Measurements from ENCODE around the gene AKAP7.
"Not testable (repeated sequence)": the region's sequence is repeated elsewhere in the genome, so short reads cannot be mapped to it uniquely, and the experiment has no call there.

AKAP7 gene

DNA sequence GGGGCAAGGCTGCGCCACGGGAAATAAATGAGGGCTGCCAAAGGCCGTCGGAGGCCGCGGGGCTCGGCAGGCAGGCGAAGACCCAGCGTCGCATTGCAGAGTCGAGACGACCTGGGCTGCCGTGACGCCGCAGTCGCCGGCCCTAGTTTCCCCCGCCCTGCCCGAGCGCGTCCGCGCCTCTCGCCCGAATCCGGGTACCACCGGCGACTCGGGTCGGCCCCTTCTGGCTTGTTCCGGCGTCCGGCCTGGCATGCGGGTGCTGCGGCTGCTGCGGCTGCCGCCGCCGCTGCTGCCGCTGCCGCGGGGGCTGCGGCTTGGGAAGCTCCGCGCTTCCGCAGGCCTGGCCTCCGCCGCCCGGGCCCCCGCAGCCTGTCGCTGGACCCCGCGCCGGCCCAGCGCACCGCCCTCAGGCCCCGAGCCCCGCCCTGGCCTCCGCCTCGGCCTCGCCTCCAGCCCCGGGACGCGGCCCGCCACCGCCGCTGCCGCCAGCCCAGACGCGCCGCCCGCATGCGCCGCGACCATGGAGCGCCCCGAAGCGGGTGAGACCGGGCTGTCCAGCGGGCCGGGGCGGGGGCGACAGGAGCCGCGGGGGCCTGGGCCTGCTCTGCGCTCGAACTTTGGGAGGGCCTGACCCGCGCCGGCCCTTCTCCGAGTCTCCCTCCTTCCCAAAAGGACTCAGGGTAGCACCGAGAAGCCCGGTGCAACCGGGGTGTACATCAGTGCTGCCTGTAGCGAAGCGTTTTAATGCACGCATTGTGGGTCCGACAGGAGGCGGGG is at the start of gene AKAP7:
Gene AKAP7, plus strand, starts transcription at position 224 of the 777 bp plus-strand sequence. Its CDS starts 297 bp downstream, at position 521.
- peak; percentile 33 for DNase-seq (ENCODE audit: low read depth)

DNA sequence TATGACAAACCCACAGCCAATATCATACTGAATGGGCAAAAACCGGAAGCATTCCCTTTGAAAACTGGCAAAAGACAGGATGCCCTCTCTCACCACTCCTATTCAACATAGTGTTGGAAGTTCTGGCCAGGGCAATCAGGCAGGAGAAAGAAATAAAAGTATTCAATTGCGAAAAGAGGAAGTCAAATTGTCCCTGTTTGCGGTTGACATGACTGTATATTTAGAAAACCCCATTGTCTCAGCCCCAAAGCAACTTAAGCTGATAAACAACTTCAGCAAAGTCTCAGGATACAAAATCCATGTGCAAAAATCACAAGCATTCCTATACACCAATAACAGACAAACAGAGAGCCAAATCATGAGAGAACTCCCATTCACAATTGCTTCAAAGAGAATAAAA is 44.9 kb upstream of the AKAP7 start:
- DNase-seq (ENCODE audit: low read depth): not testable (repeated sequence)

DNA sequence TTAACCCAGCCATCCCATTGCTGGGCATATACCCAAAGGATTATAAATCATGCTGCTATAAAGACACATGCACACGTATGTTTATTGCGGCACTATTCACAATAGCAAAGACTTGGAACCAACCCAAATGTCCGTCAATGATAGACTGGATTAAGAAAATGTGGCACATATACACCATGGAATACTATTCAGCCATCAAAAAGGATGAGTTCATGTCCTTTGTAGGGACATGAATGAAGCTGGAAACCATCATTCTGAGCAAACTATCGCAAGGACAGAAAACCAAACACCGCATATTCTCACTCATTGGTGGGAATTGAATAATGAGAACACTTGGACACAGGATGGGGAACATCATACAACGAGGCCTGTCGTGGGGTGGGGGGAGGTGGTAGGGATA is 43.3 kb upstream of the AKAP7 start:
- DNase-seq (ENCODE audit: low read depth): not testable (repeated sequence)

DNA sequence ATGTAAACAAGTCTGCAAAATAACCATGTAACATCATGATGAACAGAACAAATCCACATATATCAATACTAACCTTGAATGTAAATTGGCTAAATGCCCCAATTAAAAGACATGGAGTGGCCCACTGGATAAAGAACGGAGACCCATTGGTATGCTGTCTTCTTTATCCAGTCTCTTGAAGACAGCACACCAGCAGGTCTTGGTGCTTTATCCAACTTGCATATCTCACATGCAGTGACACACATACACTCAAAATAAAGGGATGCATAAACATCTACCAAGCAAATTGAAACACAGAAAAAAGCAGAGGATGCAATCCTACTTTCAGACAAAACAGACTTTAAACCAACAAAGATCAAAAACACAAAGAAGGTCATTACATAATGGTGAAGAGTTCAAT is 41.9 kb upstream of the AKAP7 start:
- DNase-seq (ENCODE audit: low read depth): no peak

GRCh38 chr6:131096786-131097185 is 38.5 kb upstream of the AKAP7 start:
- no peak for DNase-seq (ENCODE audit: low read depth)

GRCh38 chr6:131101911-131102680 is 33.2 kb upstream of the AKAP7 start:
- DNase-seq (ENCODE audit: low read depth): no peak

- no peak for DNase-seq (ENCODE audit: low read depth)
These were observed 32.0 kb upstream of the AKAP7 start for GRCh38 chr6:131103296-131103695.

- DNase-seq (ENCODE audit: low read depth): no peak
These were observed 31.4 kb upstream of the AKAP7 start for GRCh38 chr6:131103901-131104300.

- no peak for DNase-seq (ENCODE audit: low read depth)
These were observed 28.1 kb upstream of the AKAP7 start for GRCh38 chr6:131107151-131107550.

GRCh38 chr6:131112249-131112648 is 23.0 kb upstream of the AKAP7 start:
- no peak for DNase-seq (ENCODE audit: low read depth)

DNA sequence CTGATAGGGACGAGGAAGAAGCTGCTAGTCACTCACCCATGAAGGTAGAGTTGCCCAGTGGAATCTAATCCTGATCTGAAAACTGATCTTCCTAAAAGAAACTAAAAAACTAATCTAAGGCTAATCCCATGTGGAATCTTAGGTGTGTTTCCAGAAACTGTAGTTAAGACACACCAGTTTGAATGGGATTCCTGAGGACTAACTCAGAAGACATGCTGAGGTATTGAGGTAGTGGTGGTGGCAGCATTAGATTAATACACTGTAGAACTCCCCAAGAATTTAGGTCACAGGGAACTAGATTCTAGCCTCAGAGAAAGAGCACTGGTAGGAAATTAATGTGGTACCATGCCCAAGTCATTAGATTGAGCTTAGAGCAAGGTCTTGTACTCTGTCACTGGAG is 19.6 kb upstream of the AKAP7 start:
- DNase-seq (ENCODE audit: low read depth): no peak

DNA sequence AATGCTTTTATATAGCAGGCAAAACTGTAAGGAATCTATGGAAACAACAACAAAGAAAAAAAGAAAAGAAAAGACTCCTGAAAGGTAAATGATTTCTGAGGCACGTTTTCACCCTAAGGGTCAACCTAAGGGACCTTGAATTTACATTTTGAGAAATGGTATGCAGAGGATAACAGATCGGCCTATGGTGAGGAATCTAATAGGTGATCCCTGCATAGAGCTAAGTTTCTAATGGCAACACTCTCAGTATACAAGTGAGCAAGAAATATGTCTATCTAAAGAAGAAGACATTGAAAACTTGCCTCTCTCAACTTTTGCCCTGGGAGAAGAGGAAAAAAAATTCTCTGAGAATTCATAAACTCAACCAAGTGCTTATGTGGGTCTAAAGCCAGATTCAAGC is 18.9 kb upstream of the AKAP7 start:
- no peak for DNase-seq (ENCODE audit: low read depth)

DNA sequence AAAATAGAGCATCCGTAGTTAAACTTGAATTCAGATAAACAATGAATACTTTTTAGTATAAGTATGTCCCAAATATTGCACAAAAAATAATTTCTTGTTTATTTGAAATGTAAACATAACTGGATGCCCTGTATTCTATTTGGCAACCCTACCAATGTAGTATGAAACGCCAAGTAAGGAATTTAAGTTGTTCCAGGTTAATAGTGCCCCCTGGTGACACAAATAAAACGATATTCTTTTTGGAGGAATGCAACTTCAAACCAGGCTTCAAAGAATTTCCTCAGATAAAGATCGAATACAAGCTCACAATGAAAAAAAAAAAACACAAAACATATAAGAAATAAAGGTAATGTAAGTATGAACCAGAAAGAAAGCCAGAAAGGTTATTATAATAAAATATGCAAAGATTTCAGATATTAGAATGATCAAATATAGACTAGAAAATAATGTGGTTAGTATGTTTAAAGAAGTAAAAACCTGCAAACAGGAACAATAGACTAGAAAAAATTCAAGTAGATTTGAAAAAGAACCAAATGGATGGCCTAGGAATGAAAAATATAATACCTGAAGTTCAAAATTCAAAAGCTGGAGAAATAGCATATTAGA is 18.4 kb upstream of the AKAP7 start:
- DNase-seq (ENCODE audit: low read depth): no peak

- no peak for DNase-seq (ENCODE audit: low read depth)
These were observed 17.4 kb upstream of the AKAP7 start for GRCh38 chr6:131117878-131118277.

DNA sequence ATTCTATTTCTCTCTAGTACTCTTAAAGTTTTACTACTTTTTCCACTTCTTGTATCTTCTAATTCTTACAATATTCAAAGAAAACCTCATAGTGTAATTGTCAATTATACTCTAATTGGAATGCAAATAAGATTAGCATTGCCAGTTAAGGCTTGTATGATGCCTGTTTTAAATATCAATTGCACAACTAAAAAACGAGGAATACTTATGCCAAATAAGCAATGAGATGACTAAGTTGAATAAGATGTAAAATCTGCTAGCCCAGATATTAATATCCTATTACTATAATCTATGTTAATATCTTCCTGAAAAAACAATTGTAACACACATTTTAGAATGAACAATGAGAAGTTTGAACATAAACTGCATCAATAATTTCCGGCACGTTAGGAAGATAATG is 13.3 kb upstream of the AKAP7 start:
- DNase-seq (ENCODE audit: low read depth): no peak

DNA sequence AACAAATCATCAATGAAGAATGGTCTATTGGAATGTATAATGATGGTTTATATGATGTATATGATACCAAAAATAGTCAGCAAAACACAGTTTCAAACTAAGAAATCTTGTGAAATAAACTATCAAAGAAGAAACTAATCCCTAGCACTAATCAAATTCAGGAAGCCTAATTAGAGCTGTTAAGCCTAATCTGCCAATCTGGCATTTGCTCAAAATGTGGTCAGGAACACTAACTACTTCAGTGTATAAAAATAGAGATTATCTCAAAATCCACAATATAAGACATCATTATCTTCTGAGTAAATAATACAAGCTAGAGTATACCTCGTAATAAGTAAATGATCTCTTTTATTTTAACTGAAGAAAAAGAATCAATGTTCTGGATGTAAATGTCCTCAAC is 12.8 kb upstream of the AKAP7 start:
- DNase-seq (ENCODE audit: low read depth): no peak

- DNase-seq (ENCODE audit: low read depth): no peak
These were observed 10.8 kb upstream of the AKAP7 start for GRCh38 chr6:131124336-131125071.

GRCh38 chr6:131125431-131125830 is 9.8 kb upstream of the AKAP7 start:
- no peak for DNase-seq (ENCODE audit: low read depth)

- no peak for DNase-seq (ENCODE audit: low read depth)
These were observed 5.3 kb upstream of the AKAP7 start for GRCh38 chr6:131129689-131130553.

DNA sequence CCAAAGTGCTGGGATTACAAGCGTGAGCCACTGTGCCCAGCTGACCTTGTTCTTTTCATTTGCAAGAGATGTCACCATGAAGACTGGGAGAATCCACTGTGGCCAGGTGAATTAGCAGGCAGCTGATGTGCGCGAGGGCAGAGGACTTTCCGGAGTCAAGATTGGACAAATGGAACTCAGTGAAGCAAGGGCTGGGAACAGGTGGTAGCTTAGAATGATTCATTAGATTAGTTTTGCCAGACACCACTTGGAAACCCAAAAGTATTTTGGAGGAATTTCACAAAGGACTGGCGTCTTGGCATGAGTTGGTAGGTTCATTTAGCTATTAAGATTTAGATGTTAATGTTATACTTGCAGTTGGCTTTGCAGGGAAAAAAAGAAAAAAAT is 4.7 kb upstream of the AKAP7 start:
- no peak for DNase-seq (ENCODE audit: low read depth)

DNA sequence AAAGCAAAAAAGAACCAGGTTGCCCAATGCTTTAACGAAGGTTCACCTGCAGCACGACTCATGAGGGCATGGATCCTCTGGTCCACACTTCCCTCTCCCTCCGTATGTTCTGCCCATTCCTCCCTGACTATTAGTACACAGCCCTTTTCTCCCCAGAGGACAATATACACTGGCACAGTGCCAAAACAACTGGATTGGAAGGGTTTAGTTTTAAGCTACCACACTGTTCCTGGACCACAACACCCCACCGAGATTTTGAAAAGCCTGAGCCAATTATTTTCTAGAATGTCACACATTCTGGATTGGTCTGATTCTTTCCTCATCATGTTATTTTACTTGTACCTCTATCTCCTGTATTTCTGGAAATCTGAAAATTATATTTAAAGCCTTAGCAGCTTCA is 2.9 kb upstream of the AKAP7 start:
- DNase-seq (ENCODE audit: low read depth): no peak
